AML-193 (cell line): ENCODE data around the gene WDR54.

ENCODE experiments used
- DNase-seq, 2 experiments: peaks; one replicate each; lab custom pipeline; 2025; lab: John Stamatoyannopoulos, UW

The WDR54 gene, protein sequence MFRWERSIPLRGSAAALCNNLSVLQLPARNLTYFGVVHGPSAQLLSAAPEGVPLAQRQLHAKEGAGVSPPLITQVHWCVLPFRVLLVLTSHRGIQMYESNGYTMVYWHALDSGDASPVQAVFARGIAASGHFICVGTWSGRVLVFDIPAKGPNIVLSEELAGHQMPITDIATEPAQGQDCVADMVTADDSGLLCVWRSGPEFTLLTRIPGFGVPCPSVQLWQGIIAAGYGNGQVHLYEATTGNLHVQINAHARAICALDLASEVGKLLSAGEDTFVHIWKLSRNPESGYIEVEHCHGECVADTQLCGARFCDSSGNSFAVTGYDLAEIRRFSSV

DNA sequence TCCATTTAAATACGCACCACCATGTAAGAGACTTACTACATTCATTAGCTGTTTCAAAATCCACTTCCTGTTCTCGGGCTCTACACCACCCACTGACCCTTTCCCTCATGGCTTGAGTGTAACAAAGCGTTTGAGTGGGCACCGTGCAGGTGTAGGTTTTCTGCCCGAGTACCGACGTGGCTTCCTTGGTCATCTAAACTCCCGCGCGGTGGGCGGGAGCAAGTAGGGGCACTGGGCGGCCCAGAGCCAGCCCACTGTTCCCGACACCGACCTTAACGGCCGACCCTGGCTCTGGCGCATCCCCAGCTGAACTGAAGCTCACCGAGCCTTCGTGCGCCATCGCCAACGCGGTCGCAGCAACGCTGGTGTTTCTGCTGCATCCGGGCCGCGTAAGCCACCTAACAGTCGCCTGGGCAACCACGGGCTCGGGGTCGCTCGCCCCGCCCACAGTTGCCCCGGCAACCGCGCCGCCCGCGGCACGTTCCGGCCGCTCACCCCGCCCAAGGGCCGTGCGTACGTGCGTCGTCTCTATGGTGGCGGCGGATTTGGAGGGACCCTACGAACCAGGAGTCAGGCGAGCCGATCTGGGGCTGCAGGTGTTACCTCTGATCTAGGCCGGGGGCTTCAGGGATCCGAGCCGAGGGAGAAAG is at the start of gene WDR54, which contains the start of gene C2orf81:
Gene WDR54, plus strand, starts transcription at position 510 of the 650 bp plus-strand sequence. CDS start 424 bp downstream, outside the sequence.
Gene C2orf81, minus strand, starts transcription at position 399 of the 650 bp plus-strand sequence. Its CDS starts 59 bp downstream, at position 340.
- peak; percentile 84 to 89 for DNase-seq

DNA sequence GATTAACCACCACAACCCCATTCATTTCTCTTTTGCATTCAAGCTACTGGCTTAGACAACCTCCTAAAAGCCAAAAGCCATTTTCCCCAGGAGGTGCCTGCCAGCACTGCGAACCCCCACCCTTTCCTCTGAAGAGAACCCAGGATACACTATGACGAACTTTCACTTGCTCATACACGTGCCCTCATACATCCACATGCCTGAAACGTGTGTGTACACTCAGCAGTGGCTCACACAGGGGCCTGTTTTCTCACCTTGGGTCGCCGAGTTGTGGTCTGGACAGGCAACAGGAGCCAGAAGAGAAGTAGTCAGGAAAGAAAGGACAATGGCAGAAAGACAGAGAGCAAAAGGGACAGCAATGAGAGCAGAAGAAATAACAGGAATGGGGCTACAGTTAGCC is 48.9 kb upstream of the WDR54 start:
- no peak for DNase-seq

GRCh38 chr2:74373221-74373676 is 48.3 kb upstream of the WDR54 start:
- DNase-seq: no peak

GRCh38 chr2:74373985-74374384 is 47.5 kb upstream of the WDR54 start:
- no peak for DNase-seq

DNA sequence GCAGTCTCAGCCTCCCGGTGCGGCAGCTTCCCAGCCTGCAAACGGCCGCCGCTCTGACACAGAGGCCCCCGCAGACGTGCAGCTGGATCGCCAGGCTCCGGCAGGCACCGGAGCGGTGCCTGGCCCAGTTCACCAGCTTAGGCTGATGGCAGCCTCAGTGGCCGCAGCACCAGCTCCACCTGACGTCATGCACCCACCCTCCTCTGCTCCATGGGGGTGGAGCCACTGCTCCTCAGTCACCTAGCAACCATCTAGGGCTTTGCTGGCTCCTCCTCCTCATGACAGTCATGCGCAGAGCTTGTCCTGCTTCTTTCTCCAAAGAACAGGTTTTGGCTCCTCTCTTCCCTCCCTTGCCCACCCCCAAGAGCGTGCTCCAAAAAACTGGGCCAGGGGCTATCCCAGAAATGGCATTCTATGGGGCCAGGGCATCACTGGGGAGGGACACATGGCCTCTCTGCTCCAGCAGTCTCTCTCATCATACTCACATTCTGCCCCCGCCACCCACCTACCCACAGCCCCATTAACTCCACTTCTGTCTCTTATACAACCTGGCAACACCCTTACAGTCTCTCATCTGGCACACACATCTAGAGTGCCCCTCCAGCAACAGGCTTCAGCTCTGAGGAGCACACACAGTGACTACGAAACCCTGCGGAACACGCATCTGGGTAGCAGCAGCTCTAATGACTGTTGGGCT is 46.9 kb upstream of the WDR54 start:
- no peak for DNase-seq

DNA sequence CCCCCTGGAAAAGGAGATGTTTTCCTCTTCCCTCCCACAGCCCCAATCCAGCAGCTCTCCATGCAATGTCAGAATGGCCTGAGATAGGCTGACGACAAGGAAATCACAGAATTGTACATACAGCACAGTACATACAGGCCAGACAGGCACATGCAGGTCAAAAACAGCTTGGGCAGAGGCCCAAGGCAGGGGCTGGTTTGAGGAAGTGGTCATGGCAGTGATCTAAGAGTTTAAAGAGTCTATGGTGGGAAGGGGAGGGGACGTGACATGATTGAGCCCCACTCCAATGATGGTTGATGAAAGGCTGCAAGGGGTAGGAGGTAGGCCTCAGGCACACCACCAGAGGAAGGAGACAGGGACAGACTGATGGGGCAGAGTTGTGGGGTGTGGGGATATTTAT is 45.7 kb upstream of the WDR54 start:
- DNase-seq: no peak

GRCh38 chr2:74378007-74378406 is 43.5 kb upstream of the WDR54 start:
- DNase-seq: no peak

DNA sequence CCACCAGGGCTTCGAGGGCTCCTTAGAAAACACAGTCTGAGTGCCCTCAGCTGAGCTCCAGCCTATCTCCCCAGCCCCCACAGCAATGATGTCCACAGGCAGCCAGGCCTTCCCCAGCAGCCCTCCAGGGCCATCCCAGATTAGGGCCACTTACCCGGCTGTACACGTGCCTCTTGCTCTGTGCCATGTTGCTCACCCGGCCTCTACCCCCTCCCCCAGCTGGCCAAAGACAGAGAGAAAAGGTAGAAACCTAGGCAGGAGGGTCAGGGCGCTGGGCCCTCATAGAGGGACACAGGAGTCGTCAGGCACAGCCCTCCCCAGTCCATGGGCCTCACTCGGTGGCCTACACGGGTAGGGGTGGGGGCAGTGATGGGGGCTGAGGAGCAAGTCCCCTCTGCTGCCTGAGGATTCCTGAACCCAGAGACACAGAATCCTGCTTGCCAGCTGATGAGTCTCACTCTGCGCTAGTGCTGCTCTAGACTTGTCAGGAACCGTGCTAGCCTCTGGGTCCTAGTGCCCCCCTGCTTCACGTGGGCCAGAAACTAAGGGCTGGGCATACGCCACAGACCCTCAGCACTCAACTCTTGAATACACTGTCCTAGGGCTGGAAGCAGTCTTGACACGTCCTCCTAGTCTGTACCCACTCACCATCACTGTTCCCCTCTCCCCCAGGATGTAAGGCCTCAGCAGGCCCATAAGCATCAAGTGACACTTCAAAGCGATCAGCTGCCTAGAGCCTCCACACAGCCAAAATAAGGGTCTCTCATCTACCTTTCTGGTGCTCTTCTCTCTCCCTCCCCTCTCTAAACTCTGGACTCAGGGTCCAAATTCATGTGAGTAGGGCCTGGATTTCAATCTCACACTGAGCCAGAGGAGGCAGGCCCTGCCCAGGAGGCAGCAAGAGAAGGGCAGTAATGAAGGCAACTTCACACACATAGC is 41.4 kb upstream of the WDR54 start, which contains the start of gene DCTN1:
Gene DCTN1, minus strand, starts transcription at position 461 of the 939 bp plus-strand sequence. Its CDS starts 274 bp downstream, at position 187.
- DNase-seq: no peak

DNA sequence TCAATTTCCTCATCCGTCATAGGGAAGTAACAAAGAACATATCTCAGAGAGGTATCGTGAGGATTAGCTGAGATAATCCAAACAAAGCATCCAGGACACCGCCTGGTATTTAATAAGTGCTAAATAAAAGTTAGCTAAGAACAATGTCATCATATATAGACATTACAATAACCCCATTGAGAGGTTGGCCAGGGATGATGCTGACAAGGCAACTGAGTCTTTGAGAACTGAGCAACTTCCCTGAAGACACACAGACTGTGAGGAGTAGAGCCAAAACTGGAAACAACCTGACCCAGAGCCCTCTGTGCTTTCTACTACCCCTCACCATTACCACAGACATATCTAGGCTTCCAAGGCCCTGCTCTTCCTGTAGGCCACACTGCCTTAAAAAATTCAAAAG is 39.8 kb upstream of the WDR54 start:
- no peak for DNase-seq

DNA sequence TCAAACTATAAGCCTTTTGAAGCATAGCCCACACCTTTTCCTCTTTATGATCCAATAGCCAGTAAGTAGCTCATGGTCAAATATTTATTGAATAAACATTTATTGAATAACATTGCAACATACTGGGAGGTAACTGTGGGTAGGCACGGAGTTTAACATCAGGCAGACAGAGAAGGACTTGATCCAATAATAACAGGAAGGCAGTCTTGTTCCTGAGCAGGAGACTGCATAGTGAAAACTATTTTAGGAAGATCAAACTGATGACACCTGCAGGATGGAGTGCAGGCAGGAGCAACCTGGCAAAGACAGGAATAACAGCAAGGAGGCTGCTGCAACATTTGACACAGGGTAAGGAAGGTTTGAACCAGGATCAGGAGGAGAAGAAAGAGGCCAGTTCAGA is 38.3 kb upstream of the WDR54 start:
- no peak for DNase-seq

- DNase-seq: no peak
These were observed 37.5 kb upstream of the WDR54 start for GRCh38 chr2:74384051-74384450.

DNA sequence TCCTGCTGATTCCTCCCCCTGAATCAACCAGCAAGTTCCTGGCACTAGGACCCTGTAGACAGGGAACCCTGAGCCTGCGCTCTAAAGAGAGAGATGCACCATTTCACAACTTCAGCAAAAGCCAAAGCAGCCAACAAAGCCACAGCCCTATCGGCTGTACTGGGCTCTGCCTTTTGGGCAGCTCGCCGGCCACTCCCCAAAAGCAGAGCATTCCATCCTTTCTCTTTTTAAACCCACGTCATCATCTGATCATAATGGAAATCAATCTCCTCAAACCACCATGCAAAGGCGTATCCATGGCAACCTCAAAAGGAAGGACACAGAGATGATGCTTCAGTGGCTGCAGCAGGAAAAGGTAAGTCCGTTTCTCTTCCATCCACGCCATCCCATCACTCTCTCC is 36.1 kb upstream of the WDR54 start:
- DNase-seq: no peak

- DNase-seq: no peak
These were observed 34.2 kb upstream of the WDR54 start for GRCh38 chr2:74387346-74387745.

GRCh38 chr2:74390606-74391005 is 30.9 kb upstream of the WDR54 start:
- no peak for DNase-seq

- peak in 1 of 2 experiments; percentile 22 for DNase-seq
These were observed 30.3 kb upstream of the WDR54 start for GRCh38 chr2:74391209-74391579.

DNA sequence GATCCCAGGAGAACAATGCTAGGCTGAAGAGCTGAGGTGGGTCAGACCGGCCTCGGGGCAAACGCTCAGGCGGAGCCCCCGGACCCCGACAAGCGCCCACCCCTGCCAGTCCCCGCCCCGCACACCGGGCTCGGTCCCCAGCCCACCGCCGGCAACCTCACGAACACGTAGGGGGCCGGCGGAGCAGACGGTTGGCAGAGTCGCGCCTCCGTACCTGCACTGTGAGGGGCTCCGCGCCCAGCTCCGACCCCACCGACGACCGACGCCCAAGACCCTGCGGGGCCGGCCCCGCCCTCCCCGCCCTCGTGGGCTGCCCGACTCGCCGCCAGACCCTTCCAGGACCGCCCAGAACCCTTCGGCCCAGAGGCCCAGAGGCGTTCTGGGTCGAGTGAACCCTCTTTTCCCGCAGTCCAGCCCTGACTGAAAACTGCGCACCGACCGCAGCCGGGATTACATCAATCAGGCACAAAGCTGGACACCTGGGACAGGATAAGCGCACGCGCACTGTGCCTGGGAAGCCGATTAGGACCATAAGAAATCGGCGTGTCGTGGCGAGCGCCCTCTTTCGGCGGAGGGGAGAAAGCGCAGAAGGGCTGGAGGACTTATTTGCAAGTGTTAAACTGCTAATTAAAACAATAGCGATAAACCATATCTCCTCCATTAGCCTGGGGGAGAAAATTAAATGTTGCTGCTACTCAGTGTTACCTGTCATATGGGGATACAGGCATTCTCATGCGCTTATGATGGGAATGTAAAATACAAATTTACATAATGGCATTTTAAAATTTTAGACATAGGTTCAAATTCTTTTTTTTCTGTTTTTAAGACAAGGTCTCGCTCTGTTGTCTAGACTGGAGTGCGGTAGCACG is 29.7 kb upstream of the WDR54 start:
- peak; percentile 84 to 89 for DNase-seq

DNA sequence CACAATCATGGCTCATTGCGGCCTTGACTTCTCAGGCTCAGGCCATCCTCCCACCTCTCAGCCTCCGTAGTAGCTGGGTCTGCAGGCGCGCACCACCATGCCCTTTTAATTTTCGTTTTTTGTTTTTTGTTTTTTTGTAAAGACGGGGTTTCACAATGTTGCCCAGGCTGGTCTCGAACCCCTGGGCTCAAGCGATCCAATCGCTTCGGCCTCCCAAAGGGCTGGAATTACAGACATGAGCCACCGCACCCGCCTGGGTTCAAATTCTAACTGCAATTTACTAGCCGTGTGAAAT is 29.1 kb upstream of the WDR54 start:
- DNase-seq: no peak

- no peak for DNase-seq
These were observed 28.0 kb upstream of the WDR54 start for GRCh38 chr2:74393525-74393924.

GRCh38 chr2:74396149-74396548 is 25.4 kb upstream of the WDR54 start:
- DNase-seq: no peak

DNA sequence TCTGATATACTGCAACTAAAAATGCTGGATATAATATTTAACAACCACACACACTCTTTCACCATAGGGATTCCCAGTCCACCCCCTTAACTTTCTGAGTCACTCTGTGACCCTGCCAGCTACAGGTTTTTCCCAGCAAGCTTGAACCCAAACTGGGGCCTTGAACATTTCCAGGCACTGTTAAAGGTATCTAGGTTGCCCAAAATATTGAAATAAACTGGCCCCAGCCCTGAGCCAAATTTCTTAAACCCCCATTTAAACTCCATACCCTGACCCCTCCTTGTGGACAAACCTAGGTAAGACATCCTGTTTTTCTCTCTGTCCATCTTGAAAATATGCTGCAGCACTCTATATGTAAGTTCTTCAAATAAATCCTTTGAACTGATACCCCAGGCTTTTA is 21.7 kb upstream of the WDR54 start:
- DNase-seq: peak; percentile 60 to 65

- DNase-seq: no peak
These were observed 19.6 kb upstream of the WDR54 start for GRCh38 chr2:74401891-74402290.
